Stimulated activated CD8-positive, alpha-beta memory T cell treated with anti-CD3 and anti-CD28 coated beads, Interleukin-12 subunit alpha, Interleukin-12 subunit beta, amount 100 ng/mL, for 24 hours (primary cell): ENCODE data around the gene PNPLA2.

Source experiments
- DNase-seq: peaks from one replicate; pipeline ENCODE4 v3.0.0-alpha.2; 2020; ENCODE audit errors: extremely low read depth

Gene PNPLA2

DNA sequence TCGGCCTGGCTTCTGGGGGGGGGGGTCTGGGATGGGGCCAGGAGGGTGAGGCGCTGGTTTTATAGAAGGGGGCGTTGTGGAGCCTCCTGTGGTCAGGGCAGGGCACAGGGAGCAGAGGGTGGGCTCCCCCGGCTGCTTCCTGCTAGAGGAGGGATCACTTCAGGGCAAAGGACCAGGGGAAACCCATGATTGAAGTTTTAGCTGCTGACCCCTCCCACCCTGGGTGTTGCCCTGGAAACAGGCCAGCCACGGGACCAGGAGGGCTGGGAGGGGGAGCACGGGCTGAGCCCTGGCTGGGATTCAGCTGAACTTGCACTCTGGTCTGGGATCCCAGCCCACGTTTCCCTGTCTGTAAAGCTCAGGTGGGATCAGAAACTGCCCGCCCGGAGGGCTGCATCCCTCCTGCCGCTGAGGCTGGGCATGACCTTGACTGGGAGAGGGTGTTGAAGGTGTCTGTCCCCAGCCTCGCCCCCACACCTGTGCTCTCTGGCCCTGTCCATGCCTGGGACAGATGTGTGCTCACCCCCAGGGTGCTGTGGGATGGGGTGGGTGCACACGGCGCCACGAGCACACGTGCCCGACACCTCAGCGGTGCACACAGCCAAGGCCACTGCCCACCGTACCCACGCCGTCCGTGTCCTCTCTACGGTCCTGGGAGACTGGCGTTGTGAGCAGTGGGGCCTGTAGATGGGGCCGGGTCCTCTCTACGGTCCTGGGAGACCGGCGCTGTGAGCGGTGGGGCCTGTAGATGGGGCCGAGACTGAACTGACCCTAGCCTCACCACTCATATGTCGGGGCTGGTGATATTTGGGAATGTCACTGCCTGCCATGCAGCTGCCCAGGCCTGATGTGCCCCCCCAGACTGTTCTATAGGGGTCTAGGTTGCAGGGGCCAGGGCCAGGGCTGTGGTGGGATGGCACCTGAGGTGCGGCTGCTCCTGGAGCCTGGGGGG, 26.3 kb downstream of the PNPLA2 start:
- DNase-seq, result no peak

GRCh38 chr11:845872-846495, 27.3 kb downstream of the PNPLA2 start:
- no peak for DNase-seq

- no peak for DNase-seq
Measured at GRCh38 chr11:846496-847098, 27.9 kb downstream of the PNPLA2 start.

GRCh38 chr11:847876-848275, 29.2 kb downstream of the PNPLA2 start:
- DNase-seq, result no peak

GRCh38 chr11:848380-848931, 29.7 kb downstream of the PNPLA2 start:
- no peak for DNase-seq

- DNase-seq, result no peak
Measured at GRCh38 chr11:849104-849824, 30.6 kb downstream of the PNPLA2 start.

- DNase-seq, result no peak
Measured at GRCh38 chr11:849951-850774, 31.4 kb downstream of the PNPLA2 start.

DNA sequence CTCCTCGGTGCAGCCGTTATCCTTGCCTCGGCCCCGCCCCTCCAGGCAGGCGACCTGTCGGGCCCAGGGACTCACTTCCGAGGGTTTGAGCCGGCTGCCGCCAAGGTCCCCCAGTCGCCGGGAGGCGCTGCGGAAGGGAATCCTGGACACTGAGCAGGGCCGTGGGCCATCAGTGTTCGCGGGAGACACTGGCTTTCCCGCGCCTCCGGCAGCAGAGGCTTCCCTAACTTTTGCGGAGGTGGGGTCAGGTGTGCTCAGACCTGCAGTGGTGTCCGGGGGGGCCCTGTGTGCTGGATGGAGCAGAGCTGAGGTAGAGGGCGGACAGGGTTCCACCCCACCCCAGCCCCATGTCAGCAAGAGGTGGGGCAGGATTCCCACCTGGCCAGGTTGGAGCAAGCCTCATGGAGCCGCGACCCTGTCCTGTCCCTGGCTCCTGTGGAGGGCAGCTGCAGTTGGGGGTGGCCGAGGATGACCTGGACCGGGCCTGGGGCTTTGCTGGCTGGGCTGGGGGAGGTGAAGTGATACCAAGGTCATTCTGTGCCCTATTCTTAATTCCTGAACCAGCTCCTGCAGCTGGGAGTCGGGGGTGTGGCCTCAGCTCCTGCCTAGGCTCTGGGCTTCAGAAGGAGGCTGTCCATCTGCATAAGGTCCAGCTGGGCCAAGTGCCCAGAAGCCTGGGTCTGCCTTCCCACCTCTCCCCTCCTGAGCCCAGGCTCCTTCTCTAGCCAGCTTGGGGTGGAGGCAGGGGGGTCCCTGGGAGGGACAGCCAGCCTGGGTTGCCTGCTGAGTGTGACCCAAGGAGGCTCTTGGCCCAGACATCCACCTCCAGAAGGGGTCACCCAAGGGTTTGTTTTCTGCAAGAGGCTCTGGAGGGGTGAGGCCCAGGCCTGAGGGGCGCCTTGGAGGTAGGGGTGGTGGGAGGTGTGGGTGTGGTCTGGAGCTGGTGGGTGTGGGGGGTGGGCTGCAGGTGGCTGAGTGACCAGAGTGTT, 32.4 kb downstream of the PNPLA2 start:
- no peak for DNase-seq

DNA sequence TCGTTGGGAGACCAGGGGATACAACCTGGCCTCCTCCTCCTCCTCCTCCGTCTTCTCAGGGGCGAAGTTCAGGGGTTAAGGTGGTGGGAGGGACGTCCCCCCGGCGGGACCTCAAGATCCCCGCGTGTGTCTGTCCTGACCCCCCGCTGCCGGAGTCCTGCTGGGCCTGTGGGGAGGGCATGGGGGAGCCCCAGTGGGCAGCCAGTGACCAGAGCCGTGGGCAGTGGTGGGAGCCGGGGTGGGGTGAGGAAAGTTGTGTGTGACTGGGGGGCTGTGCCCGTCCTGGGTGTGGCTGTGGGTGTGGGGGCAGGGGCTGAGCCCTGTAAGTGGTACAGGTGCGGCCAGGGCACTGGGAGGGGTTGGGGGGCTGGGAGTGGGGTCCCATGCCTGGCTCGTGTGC, 34.0 kb downstream of the PNPLA2 start:
- DNase-seq, result no peak

DNA sequence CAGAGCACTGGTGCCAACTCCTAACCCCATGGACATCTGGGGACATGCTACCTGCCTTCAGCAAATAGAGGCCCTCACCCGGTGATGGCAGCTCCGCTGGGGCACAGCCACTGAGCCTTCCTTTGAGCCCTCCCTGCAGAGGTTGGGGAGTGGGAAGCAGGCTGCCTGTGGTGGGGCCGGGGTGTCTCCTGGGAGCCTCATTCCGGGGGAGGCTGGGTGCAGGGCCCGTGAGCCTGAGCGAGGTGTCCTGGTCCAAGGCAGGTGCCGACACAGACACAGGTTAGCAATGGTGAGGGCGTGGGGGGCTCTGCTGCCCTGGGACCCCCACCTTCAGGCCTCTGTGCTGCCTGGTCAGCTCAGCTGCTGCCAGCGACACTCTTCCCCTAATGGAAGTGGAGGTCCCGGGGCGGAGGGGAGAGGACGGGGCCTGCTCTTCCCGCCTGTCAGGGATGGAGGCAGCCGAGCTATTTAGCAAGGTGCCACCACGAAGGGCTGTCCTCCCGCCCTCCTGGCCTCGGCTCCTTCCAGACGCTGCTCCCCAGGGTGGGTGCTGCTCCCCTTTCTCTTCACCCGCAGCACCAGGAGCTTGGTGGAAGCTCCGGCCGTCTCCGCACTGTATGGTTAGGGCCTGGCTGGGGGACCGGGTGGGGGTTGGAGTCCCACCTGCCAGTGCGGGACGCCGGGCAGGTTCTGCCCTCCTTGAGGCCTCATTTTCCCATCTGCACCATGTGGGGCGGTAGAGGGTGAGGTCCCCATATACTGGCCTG, 35.2 kb downstream of the PNPLA2 start:
- no peak for DNase-seq

DNA sequence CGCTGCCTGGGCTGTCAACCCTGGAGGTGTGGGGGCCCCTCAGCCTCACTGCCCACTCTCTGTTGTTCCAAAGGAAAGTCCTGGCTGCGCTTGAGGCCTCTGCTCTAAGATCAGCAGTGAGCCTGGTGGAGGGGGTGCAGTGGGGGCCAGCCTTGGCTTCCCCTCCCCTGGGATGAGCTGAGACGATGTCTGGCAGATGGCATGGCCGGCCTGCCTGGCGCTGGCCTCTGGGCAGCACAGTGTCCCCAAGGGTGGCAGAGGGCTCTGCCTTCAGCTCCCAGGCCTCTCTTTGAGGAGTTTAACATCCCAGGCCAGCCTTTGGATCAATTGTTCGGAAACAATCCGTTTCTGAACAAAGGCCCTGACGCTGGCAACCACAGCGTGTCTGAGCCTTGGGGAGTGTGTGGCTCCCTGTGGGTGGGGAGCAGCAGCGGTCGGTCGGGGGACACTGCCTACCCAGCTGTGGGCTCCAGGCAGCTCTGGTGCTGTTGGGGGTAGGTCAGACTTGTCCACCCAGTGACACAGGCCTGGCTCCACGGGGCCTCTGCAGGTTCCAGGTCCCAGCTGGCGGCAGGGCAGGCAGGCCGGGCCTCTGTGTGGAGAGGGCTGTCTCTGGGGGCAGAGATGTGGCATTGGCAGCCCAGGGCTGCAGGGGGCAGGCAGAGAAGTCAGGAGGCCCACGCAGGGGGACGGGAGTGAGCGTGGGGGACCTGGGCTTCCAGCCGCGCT, 36.1 kb downstream of the PNPLA2 start:
- no peak for DNase-seq

- DNase-seq, result no peak
Measured at GRCh38 chr11:855330-855674, 36.6 kb downstream of the PNPLA2 start.

- DNase-seq, result no peak
Measured at GRCh38 chr11:855796-856195, 37.1 kb downstream of the PNPLA2 start.

- no peak for DNase-seq
Measured at GRCh38 chr11:856397-856796, 37.7 kb downstream of the PNPLA2 start.

- no peak for DNase-seq
Measured at GRCh38 chr11:858053-858761, 39.5 kb downstream of the PNPLA2 start.

- no peak for DNase-seq
Measured at GRCh38 chr11:858762-859339, 40.1 kb downstream of the PNPLA2 start.

DNA sequence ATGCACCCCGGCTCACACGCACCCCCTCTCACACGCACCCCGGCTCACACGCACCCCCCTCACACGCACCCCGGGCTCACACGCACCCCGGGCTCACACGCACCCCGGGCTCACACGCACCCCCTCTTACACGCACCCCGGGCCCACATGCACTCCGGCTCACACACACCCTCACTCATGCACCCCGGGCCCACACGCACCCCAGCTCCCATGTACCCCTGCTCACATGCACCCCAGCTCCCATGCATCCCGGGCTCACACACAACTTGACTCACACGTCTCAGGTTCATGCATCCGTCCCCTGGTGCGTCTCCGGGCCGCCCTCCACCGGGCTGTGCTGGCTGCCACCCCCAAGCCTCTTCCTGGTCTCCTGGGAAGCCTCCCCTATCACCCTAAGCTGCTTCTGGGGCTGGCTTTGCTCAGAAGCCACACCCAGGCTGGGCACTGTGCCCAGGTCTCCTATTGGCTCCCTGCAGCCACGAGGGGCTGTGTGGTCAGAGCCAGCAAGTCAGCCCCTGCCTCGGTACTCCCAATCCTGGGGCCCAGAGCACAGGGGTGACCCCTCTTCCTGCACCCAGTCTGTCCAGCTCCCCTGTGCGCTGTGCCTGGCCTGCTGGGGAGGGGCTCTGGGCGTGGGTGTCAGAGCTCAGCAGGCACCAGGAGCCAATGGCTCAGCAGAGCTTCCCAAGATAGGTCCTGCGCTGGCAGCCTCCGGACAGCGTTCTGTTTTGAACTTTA, 40.8 kb downstream of the PNPLA2 start:
- DNase-seq, result no peak
